ENCODE measurements around the gene SHOX. TPM values are rescaled to one million over a fixed set of nuclear protein-coding genes. Genes with fewer than 3 reads are reported as not detected.

Gene SHOX
- total RNA-seq, 2 donors from 2014 or later, result not detected

DNA sequence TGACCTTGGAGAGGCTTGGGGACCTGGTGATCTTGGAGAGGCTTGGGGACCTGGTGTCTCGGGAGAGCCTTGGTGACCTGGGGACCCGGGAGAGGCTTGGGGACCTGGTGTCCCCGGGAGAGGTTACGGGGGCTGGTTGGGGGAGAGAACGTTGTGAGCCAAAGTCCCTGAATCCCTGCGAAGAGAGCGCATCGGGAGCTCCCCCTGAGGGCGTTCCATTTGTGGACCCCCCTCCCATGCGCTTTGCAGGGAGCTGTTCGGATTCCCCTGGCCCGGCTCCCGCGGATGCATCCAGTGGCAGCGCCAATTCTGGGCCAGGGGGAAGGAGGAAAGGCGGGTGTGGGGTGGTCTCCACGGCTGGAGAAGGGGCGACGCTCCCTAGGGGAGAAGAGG, 13.3 kb downstream of the SHOX start:
- DNase-seq, result peak in 1 of 4 donors; percentile 6
- intact Hi-C loops (cut with DNase I), result no loop called here
- no peaks in the 10 kb centered on the region for H3K9me3 ChIP-seq
- H3K27ac ChIP-seq, result no peak overlapping the region
- 3% methylated on average over 19 of the region's 19 CpGs; no CpG with 5 or more reads in 1 of the 2 donors for WGBS, 2 donors
- ATAC-seq, result no peak
- no peaks in the 10 kb centered on the region for H3K27me3 ChIP-seq
- no peak for TF ChIP-seq POLR2A (IDR thresholded peaks at IDR 0.05)
- TF ChIP-seq, protein P1, sequence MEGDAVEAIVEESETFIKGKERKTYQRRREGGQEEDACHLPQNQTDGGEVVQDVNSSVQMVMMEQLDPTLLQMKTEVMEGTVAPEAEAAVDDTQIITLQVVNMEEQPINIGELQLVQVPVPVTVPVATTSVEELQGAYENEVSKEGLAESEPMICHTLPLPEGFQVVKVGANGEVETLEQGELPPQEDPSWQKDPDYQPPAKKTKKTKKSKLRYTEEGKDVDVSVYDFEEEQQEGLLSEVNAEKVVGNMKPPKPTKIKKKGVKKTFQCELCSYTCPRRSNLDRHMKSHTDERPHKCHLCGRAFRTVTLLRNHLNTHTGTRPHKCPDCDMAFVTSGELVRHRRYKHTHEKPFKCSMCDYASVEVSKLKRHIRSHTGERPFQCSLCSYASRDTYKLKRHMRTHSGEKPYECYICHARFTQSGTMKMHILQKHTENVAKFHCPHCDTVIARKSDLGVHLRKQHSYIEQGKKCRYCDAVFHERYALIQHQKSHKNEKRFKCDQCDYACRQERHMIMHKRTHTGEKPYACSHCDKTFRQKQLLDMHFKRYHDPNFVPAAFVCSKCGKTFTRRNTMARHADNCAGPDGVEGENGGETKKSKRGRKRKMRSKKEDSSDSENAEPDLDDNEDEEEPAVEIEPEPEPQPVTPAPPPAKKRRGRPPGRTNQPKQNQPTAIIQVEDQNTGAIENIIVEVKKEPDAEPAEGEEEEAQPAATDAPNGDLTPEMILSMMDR (IDR thresholded peaks at IDR 0.05), result no peak
- no peaks in the 10 kb centered on the region for H3K4me1 ChIP-seq
- H3K4me3 ChIP-seq, result no peak overlapping the region
- H3K36me3 ChIP-seq (replicated peaks in 1 of 2; ENCODE audit: insufficient read depth in 1 of 2, low read depth in 2 of 2), result no peaks in the 10 kb centered on the region

DNA sequence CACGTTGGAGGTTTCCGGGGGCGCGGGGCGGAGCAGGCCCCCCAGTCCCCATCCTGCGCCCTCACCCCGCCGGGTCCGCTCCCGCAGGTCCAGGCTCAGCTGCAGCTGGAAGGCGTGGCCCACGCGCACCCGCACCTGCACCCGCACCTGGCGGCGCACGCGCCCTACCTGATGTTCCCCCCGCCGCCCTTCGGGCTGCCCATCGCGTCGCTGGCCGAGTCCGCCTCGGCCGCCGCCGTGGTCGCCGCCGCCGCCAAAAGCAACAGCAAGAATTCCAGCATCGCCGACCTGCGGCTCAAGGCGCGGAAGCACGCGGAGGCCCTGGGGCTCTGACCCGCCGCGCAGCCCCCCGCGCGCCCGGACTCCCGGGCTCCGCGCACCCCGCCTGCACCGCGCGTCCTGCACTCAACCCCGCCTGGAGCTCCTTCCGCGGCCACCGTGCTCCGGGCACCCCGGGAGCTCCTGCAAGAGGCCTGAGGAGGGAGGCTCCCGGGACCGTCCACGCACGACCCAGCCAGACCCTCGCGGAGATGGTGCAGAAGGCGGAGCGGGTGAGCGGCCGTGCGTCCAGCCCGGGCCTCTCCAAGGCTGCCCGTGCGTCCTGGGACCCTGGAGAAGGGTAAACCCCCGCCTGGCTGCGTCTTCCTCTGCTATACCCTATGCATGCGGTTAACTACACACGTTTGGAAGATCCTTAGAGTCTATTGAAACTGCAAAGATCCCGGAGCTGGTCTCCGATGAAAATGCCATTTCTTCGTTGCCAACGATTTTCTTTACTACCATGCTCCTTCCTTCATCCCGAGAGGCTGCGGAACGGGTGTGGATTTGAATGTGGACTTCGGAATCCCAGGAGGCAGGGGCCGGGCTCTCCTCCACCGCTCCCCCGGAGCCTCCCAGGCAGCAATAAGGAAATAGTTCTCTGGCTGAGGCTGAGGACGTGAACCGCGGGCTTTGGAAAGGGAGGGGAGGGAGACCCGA, 14.0 kb downstream of the SHOX start:
- DNase-seq, result no peak
- Histone ChIP-seq H3K27me3 (no peaks in the 10 kb centered on the region), H3K36me3 (replicated peaks in 1 of 2; ENCODE audit: insufficient read depth in 1 of 2, low read depth in 2 of 2) (no peaks in the 10 kb centered on the region), H3K27ac (no peak overlapping the region), H3K4me1 (no peaks in the 10 kb centered on the region), H3K9me3 (no peaks in the 10 kb centered on the region), H3K4me3 (no peak overlapping the region)
- TF ChIP-seq POLR2A (IDR thresholded peaks at IDR 0.05), result no peak
- TF ChIP-seq, protein P1 (IDR thresholded peaks at IDR 0.05), result no peak
- WGBS, 2 donors, result 2% methylated on average over 19 to 69 of the region's 95 CpGs
- intact Hi-C loops (cut with DNase I), result no loop called here
- no peak for ATAC-seq

DNA sequence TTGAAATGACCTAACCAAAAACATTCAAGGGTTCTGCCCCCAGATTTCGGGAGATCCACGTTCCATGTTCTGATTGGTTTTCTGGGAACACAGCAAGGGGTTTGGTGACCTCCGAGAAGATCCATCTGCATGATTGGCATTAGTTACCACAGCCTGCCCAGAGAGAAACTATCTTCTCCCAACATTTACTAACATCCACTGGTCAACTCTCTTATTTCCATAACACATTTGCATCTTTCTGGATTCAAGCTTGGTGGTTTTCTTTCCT, 15.6 kb downstream of the SHOX start:
- no peaks in the 10 kb centered on the region for H3K27me3 ChIP-seq
- WGBS, 2 donors, result 14 to 37% methylated on average over 2 to 3 of the region's 3 CpGs
- H3K36me3 ChIP-seq (replicated peaks in 1 of 2; ENCODE audit: insufficient read depth in 1 of 2, low read depth in 2 of 2), result no peaks in the 10 kb centered on the region
- DNase-seq (no peak), ATAC-seq (no peak)
- H3K27ac ChIP-seq, result no peak overlapping the region
- TF ChIP-seq, protein P1 (IDR thresholded peaks at IDR 0.05), result no peak
- TF ChIP-seq POLR2A (IDR thresholded peaks at IDR 0.05), result no peak
- intact Hi-C loops (cut with DNase I), result no loop called here
- no peak overlapping the region for H3K4me3 ChIP-seq
- H3K4me1 ChIP-seq, result no peaks in the 10 kb centered on the region
- H3K9me3 ChIP-seq, result no peaks in the 10 kb centered on the region

DNA sequence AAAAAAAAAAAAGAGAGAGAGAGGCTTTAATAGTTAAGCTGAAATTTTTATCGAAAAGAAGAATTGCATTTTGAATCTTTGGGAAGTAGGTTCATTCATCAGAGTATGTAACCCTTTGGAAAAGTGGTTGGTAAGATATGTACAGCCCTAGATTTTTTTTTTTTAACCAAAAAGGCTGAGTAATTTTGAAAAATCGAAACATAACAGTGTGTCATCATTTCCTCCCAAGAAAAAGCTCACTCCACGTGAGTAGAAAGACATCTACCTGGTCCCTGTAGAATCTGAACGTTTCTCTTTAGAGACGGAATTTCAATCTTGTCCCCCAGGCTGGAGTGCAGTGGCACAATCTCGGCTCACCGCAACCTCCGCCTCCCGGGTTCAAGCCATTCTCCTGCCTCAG, 16.2 kb downstream of the SHOX start:
- no peaks in the 10 kb centered on the region for H3K4me1 ChIP-seq
- no peak for ATAC-seq
- no peaks in the 10 kb centered on the region for H3K9me3 ChIP-seq
- H3K27ac ChIP-seq, result no peak overlapping the region
- H3K27me3 ChIP-seq, result no peaks in the 10 kb centered on the region
- TF ChIP-seq, protein P1 (IDR thresholded peaks at IDR 0.05), result no peak
- TF ChIP-seq POLR2A (IDR thresholded peaks at IDR 0.05), result no peak
- no peak overlapping the region for H3K4me3 ChIP-seq
- 54 to 55% methylated on average over 9 of the region's 9 CpGs for WGBS, 2 donors
- no peak for DNase-seq
- H3K36me3 ChIP-seq (replicated peaks in 1 of 2; ENCODE audit: insufficient read depth in 1 of 2, low read depth in 2 of 2), result no peaks in the 10 kb centered on the region
- intact Hi-C loops (cut with DNase I), result no loop called here

DNA sequence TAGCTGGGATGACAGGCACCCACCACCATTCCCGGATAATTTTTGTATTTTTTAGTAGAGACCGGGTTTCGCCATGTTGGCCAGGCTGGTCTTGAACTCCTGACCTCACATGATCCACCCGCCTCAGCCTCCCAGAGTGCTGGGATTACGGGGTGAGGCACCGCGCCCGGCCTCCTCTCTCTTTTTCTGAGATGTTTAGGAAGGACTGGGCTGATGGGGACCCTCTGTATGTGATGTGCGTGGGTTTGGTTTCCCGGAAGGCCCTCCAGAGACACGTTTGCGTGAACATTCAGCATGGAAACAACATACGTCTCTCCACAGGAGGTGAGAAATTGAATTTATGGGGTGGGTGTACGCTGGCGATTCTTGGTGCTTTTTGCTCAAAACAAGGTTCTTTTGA, 18.6 kb downstream of the SHOX start:
- DNase-seq (no peak), ATAC-seq (no peak)
- no peaks in the 10 kb centered on the region for H3K4me1 ChIP-seq
- no peaks in the 10 kb centered on the region for H3K27me3 ChIP-seq
- H3K27ac ChIP-seq, result no peak overlapping the region
- TF ChIP-seq POLR2A (IDR thresholded peaks at IDR 0.05), result no peak
- TF ChIP-seq, protein P1 (IDR thresholded peaks at IDR 0.05), result no peak
- 70% methylated on average over 9 to 15 of the region's 15 CpGs for WGBS, 2 donors
- no peak overlapping the region for H3K4me3 ChIP-seq
- H3K9me3 ChIP-seq, result no peaks in the 10 kb centered on the region
- H3K36me3 ChIP-seq (replicated peaks in 1 of 2; ENCODE audit: insufficient read depth in 1 of 2, low read depth in 2 of 2), result no peaks in the 10 kb centered on the region
- intact Hi-C loops (cut with DNase I), result no loop called here

Data from body of pancreas (tissue), 4 donors.